K562 (cell line): Measurements from ENCODE around the gene BRAT1. TPM values are rescaled to one million over a fixed set of nuclear protein-coding genes. Genes with fewer than 3 reads are reported as not detected.

Experiments
- ATAC-seq: fragments of 200-7000 bp; cut with Tn5 transposase; 3 replicates; pipeline ENCODE4 v1.9.1; 2020; ENCODE audit warnings: moderate library complexity
- BruUV-seq: library from RNA; stranded (reverse); fragments of 400-500 nt; replicated peaks from 2 replicates; lab custom pipeline; 2021; lab: Mats Ljungman, UMichigan
- CTCF ChIA-PET: fragments of 300-600 bp; formaldehyde crosslinking; extraction: SDS; loops from one replicate; lab custom pipeline; 2021; ENCODE audit warnings: low intra/inter-chr PET ratio; lab: Yijun Ruan, JAX
- POLR2A ChIA-PET: fragments of 300-600, 350-650 bp; sonication (Branson Sonifier 250); formaldehyde crosslinking; extraction: SDS; loops from one replicate; lab custom pipeline; 2021; ENCODE audit warnings: antibody characterized with exemption, inconsistent platforms; lab: Yijun Ruan, JAX
- DNase-seq, 4 experiments: peaks; one replicate each; pipeline versions ENCODE4 v3.0.0 to v3.0.0-alpha.2; 2011 to 2018; ENCODE audit warnings: low spot score in 3 of 4, mixed read lengths in 3 of 4; ENCODE audit errors: extremely low read depth in 1 of 4
- FAIRE-seq: peaks from 2 replicates; lab custom pipeline; 2011; peaks lifted over from hg19 to GRCh38; lab: Jason Lieb, UNC
- H2AFZ ChIP-seq: 2 replicates; pipeline ENCODE4 v1.6.0; 2011; ENCODE audit warnings: low read depth, low read length, control low read depth, inconsistent platforms
- H3K27ac ChIP-seq: fragments of 200-600 bp; 3 replicates; pipeline ENCODE4 v1.8.0; 2011; ENCODE audit warnings: low read depth, mild to moderate bottlenecking, control low read depth, inconsistent platforms, low read length, moderate library complexity, mixed read lengths; ENCODE audit errors: extremely low read depth
- H3K27me3 ChIP-seq, 2 experiments: fragments of 300-600 bp in 1 of 2; 2 replicates in 1 of 2; 3 replicates in 1 of 2; pipeline versions ENCODE4 v1.6.0 to v1.8.0; 2011; ENCODE audit warnings: inconsistent platforms in 2 of 2, low read length in 2 of 2, mild to moderate bottlenecking in 1 of 2, mixed read lengths in 1 of 2, moderate library complexity in 1 of 2; ENCODE audit not compliant: control insufficient read depth in 2 of 2, insufficient read depth in 2 of 2
- H3K36me3 ChIP-seq: fragments of 300-600 bp; 3 replicates; pipeline ENCODE4 v1.8.0; 2011; ENCODE audit warnings: mild to moderate bottlenecking, low read length, inconsistent platforms; ENCODE audit not compliant: control insufficient read depth, insufficient read depth
- H3K4me1 ChIP-seq, 2 experiments: fragments of 200-600 bp in 1 of 2; replicated peaks in 1 of 2; 2 replicates in 1 of 2; 3 replicates in 1 of 2; pipeline versions ENCODE4 v1.5.1 to v1.8.0; 2011; ENCODE audit warnings: inconsistent platforms in 2 of 2, low read length in 2 of 2, mild to moderate bottlenecking in 1 of 2, mixed read lengths in 1 of 2, moderate library complexity in 1 of 2; ENCODE audit not compliant: control insufficient read depth in 2 of 2, insufficient read depth in 2 of 2
- H3K4me2 ChIP-seq: 2 replicates; pipeline ENCODE4 v1.6.1; 2011; ENCODE audit warnings: low read length, control low read depth, inconsistent platforms, mixed read lengths; ENCODE audit not compliant: insufficient read depth
- H3K4me3 ChIP-seq: fragments of 200-600 bp; sonication (generic), shearing (Covaris generic); 2 replicates; pipeline ENCODE4 v1.5.1; 2016; ENCODE audit warnings: control low read depth, inconsistent platforms
- H3K79me2 ChIP-seq: fragments of 200-600 bp; 3 replicates; pipeline ENCODE4 v1.8.0; 2011; ENCODE audit warnings: low read length, inconsistent platforms; ENCODE audit not compliant: control insufficient read depth, insufficient read depth
- H3K9ac ChIP-seq, 2 experiments: 2 replicates each; pipeline versions ENCODE4 v1.6.0 to v1.6.1; 2011; ENCODE audit warnings: low read depth in 2 of 2, low read length in 2 of 2, control low read depth in 1 of 2, inconsistent platforms in 1 of 2, mild to moderate bottlenecking in 1 of 2, mixed read lengths in 1 of 2; ENCODE audit not compliant: insufficient read depth in 1 of 2
- H3K9me1 ChIP-seq: one replicate; pipeline ENCODE4 v1.6.0; 2011; ENCODE audit warnings: inconsistent platforms, mild to moderate bottlenecking, low read length, moderate library complexity; ENCODE audit not compliant: control insufficient read depth, insufficient read depth
- H3K9me3 ChIP-seq: replicated peaks from 2 replicates; pipeline ENCODE4 v1.5.1; 2011; ENCODE audit warnings: low read depth, low read length, inconsistent platforms; ENCODE audit not compliant: control insufficient read depth, insufficient read depth
- H4K20me1 ChIP-seq: replicated peaks from 2 replicates; pipeline ENCODE4 v1.6.1; 2011; ENCODE audit warnings: low read length, inconsistent platforms, mixed read lengths; ENCODE audit not compliant: control insufficient read depth, insufficient read depth
- HMGN3 ChIP-seq: IDR thresholded peaks from 2 replicates; pipeline ENCODE4 v1.6.1; 2011; ENCODE audit warnings: borderline replicate concordance, low read depth, mild to moderate bottlenecking, mixed read lengths, low read length; ENCODE audit not compliant: insufficient read length; ENCODE audit errors: extremely low read depth
- HNRNPK ChIP-seq: fragments of 200-400 bp; formaldehyde crosslinking; IDR thresholded peaks from one replicate; pipeline ENCODE4 v1.6.1; 2018; ENCODE audit warnings: mild to moderate bottlenecking, low read depth, low read length; ENCODE audit not compliant: poor library complexity, severe bottlenecking
- PCBP2 ChIP-seq: fragments of 200-400 bp; formaldehyde crosslinking; IDR thresholded peaks from 2 replicates; pipeline ENCODE4 v1.6.1; 2018; ENCODE audit warnings: low read length, low read depth, mild to moderate bottlenecking, moderate library complexity; ENCODE audit not compliant: poor library complexity, severe bottlenecking
- POLR2AphosphoS5 ChIP-seq: IDR thresholded peaks from 2 replicates; pipeline ENCODE4 v1.6.1; 2011; ENCODE audit warnings: mild to moderate bottlenecking, low read depth, low read length, moderate library complexity; ENCODE audit not compliant: control insufficient read depth, insufficient read depth
- RBM17 ChIP-seq: fragments of 200-400 bp; formaldehyde crosslinking; IDR thresholded peaks from 2 replicates; pipeline ENCODE4 v1.6.1; 2017; ENCODE audit warnings: low read depth, mild to moderate bottlenecking, low read length, borderline replicate concordance
- SPI1 ChIP-seq: IDR thresholded peaks from 2 replicates; pipeline ENCODE4 v1.6.1; 2011; ENCODE audit warnings: low read depth, low read length, control low read depth, borderline replicate concordance
- ZBTB17 ChIP-seq: fragments of 450-650 bp; formaldehyde crosslinking; IDR thresholded peaks from 2 replicates; pipeline ENCODE4 v1.4.0; 2020; ENCODE audit warnings: mild to moderate bottlenecking
- ZNF668 ChIP-seq: fragments of 250-450 bp; sonication (Bioruptor Pico); IDR thresholded peaks from 2 replicates; pipeline ENCODE4 v1.8.0; 2022; ENCODE audit warnings: mild to moderate bottlenecking, inconsistent platforms
- WGBS: fragments of 100-300 bp; shearing (Covaris generic); methylation state at CpG from one replicate; pipeline ENCODE4 v1.1.6; 2016; ENCODE audit warnings: low coverage, mixed read lengths; ENCODE audit not compliant: insufficient coverage; ENCODE audit errors: missing lambda C conversion rate; 5-methylcytosine and 5-hydroxymethylcytosine counted together
- in situ Hi-C: fragments of 300-500 bp; cut with MboI; formaldehyde crosslinking; loops from 4 replicates; pipeline ENCODE4 v1.15.0; 2018; ENCODE audit warnings: inconsistent platforms, mixed read lengths
- intact Hi-C: fragments of 100-400 bp; cut with micrococcal nuclease; formaldehyde crosslinking; loops from 2 replicates; pipeline ENCODE4 v1.14.2; 2022
- polyA plus RNA-seq, 8 experiments: library from polyadenylated mRNA; depleted of rRNA in 4 of 8; stranded (reverse) in 5 of 8; unstranded in 3 of 8; fragments of >200 nt; fragmentation: Nextera tagmentation in 2 of 8; fragmentation: Illumina TruSeq in 1 of 8; extraction: Ambion mirVana in 2 of 8; extraction: Trizol in 1 of 8; gene quantifications; 2 replicates each; pipeline versions ENCODE4 v1.2.1 to v1.2.3, GENCODE V29; 2011 to 2014; ENCODE audit warnings: inconsistent platforms in 1 of 8, missing spikeins in 1 of 8
- total RNA-seq, 7 experiments: library from RNA; depleted of rRNA in 6 of 7; stranded (reverse); fragments of >200 nt in 6 of 7; fragmentation: Illumina TruSeq in 2 of 7; extraction: Trizol in 2 of 7; gene quantifications; 2 replicates each; pipeline versions ENCODE4 v1.2.1 to v1.2.3, GENCODE V29; 2011 to 2021; ENCODE audit warnings: low replicate concordance in 1 of 7
- TF ChIP-seq, protein P1 (sequence below): fragments of 450-650 bp; IDR thresholded peaks from 2 replicates; pipeline ENCODE4 v1.7.0; 2016; ENCODE audit warnings: borderline replicate concordance
- TF ChIP-seq, protein P2 (sequence below): fragments of 250-450 bp; sonication (Bioruptor Pico); IDR thresholded peaks from 2 replicates; pipeline ENCODE4 v1.4.0; 2020

The BRAT1 gene
- total and polyA plus RNA-seq, 9 of the 15 experiments (the other 6 are each of a cell fraction or from before 2014, with no cell fraction given) = 0.13 to 49.6 (median 10.5) TPM

DNA sequence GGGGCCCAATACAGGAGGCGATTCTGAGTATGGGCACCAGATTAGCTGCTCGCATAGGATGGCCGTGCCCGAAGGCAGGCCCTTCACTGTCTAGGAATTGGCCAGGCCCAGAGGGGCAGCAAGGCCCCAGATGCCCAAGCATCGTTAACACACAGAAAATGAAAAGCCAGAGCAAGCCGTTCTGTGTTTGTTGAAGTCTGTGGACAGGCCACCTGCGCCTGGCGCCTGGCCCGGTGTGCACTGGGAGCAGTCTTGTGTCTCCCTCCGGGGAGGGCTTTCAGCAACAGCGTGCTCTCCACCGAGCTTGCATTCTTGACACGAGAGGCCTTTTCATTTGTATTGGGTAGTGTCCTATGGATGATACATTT lies 41.9 kb upstream of the BRAT1 start (continued):
- TF ChIP-seq, protein P1, sequence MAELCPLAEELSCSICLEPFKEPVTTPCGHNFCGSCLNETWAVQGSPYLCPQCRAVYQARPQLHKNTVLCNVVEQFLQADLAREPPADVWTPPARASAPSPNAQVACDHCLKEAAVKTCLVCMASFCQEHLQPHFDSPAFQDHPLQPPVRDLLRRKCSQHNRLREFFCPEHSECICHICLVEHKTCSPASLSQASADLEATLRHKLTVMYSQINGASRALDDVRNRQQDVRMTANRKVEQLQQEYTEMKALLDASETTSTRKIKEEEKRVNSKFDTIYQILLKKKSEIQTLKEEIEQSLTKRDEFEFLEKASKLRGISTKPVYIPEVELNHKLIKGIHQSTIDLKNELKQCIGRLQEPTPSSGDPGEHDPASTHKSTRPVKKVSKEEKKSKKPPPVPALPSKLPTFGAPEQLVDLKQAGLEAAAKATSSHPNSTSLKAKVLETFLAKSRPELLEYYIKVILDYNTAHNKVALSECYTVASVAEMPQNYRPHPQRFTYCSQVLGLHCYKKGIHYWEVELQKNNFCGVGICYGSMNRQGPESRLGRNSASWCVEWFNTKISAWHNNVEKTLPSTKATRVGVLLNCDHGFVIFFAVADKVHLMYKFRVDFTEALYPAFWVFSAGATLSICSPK = no peak
- TF ChIP-seq HMGN3 = no peak

DNA sequence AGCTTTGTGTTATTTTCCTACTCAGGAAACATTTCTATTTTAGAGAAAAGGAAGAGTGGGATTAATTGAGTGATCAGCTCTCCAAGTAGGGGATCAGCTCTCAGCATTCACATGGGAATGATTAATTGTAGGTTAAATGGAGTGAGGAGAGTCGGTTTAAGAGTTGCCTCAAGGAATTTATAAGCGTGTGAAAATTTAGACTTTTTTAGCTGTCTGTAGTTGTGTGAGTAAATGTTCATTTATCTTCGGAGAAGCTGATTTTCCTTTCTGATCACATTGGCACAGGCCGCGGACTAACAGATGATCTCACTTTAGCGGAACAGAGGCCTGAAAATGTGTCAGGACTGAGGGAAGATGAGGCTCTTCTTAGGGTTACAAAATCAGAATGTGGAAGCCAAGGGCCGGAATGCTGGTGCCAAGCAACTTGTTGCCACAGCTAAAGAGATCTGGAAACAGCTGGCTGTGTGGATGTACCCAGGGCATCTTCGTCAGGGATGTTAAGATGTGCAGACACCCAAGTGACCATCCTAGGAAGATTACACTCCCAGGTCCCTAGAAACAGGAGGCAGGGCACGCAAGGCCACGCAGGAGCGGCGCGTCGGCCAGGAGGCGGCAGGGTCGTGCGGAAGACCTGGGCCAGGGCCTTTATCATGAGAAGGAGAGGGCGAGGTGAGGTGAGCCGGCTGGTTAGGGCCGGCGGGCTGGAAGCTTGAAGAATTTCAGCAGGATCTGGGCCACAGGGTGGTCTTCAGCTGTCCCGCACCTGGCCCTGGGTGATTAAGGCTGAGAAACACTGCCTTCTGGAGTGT lies 41.3 kb upstream of the BRAT1 start:
- no peaks in the 10 kb centered on the region for H3K9me3 ChIP-seq
- WGBS = 84% methylated on average over 21 of the region's 22 CpGs
- ATAC-seq (no peak), FAIRE-seq (no peak), DNase-seq (no peak)
- H3K27ac ChIP-seq = no peak overlapping the region
- H3K9me1 ChIP-seq = peaks cover 5% of the 10 kb centered on the region
- no peak overlapping the region for H3K4me2 ChIP-seq
- peaks cover 33% of the 10 kb centered on the region; the same call in 1 of the 3 replicates for H3K36me3 ChIP-seq
- 0 out of 4 replicates have a peak overlapping the region, but pooled peaks of 1 of the 2 experiments have one; percentile 26 for H3K9ac ChIP-seq
- H3K79me2 ChIP-seq = no peaks in the 10 kb centered on the region
- no TSS peak for BruUV-seq
- no peak overlapping the region for H3K4me3 ChIP-seq
- H4K20me1 ChIP-seq = no peaks in the 10 kb centered on the region
- CTCF ChIA-PET = no interaction called here
- H3K4me1 ChIP-seq = peaks cover 0 to 12% of the 10 kb centered on the region in 2 experiments; a peak in 1 of 5 replicates
- intact Hi-C loops = no loop called here
- H2AFZ ChIP-seq = no peak overlapping the region
- in situ Hi-C loops = no loop called here
- POLR2A ChIA-PET = interaction anchor here (1.2 kb wide), 1 partner anchor 11 kb away, joined by 8 read pairs; no protein-coding TSS in a partner anchor
- H3K27me3 ChIP-seq = no peaks in the 10 kb centered on the region
- TF ChIP-seq POLR2AphosphoS5 (no peak), RBM17 (no peak), PCBP2 (no peak), HNRNPK (no peak), SPI1 (no peak), ZNF668 (CRISPR knock-in tag) (no peak), ZBTB17 (CRISPR knock-in tag) (no peak)
- TF ChIP-seq, protein P2, sequence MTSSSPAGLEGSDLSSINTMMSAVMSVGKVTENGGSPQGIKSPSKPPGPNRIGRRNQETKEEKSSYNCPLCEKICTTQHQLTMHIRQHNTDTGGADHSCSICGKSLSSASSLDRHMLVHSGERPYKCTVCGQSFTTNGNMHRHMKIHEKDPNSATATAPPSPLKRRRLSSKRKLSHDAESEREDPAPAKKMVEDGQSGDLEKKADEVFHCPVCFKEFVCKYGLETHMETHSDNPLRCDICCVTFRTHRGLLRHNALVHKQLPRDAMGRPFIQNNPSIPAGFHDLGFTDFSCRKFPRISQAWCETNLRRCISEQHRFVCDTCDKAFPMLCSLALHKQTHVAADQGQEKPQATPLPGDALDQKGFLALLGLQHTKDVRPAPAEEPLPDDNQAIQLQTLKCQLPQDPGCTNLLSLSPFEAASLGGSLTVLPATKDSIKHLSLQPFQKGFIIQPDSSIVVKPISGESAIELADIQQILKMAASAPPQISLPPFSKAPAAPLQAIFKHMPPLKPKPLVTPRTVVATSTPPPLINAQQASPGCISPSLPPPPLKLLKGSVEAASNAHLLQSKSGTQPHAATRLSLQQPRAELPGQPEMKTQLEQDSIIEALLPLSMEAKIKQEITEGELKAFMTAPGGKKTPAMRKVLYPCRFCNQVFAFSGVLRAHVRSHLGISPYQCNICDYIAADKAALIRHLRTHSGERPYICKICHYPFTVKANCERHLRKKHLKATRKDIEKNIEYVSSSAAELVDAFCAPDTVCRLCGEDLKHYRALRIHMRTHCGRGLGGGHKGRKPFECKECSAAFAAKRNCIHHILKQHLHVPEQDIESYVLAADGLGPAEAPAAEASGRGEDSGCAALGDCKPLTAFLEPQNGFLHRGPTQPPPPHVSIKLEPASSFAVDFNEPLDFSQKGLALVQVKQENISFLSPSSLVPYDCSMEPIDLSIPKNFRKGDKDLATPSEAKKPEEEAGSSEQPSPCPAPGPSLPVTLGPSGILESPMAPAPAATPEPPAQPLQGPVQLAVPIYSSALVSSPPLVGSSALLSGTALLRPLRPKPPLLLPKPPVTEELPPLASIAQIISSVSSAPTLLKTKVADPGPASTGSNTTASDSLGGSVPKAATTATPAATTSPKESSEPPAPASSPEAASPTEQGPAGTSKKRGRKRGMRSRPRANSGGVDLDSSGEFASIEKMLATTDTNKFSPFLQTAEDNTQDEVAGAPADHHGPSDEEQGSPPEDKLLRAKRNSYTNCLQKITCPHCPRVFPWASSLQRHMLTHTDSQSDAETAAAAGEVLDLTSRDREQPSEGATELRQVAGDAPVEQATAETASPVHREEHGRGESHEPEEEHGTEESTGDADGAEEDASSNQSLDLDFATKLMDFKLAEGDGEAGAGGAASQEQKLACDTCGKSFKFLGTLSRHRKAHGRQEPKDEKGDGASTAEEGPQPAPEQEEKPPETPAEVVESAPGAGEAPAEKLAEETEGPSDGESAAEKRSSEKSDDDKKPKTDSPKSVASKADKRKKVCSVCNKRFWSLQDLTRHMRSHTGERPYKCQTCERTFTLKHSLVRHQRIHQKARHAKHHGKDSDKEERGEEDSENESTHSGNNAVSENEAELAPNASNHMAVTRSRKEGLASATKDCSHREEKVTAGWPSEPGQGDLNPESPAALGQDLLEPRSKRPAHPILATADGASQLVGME = no peak
